Islet precursor cell (in vitro differentiated cells): ENCODE results near the gene SULF2.
"Not testable (repeated sequence)": the region's sequence is repeated elsewhere in the genome, so short reads cannot be mapped to it uniquely, and the experiment has no call there.

Source experiments
- DNase-seq: peaks from one replicate; pipeline ENCODE4 v3.0.0-alpha.2; 2018

SULF2 gene

GRCh38 chr20:47785311-47785853, at the start of gene SULF2:
Gene SULF2 (minus strand): TSS chr20:47785481. CDS start chr20:47757363, 28,118 bp downstream.
- peak; percentile 72 for DNase-seq

GRCh38 chr20:47831675-47832074, 46.4 kb upstream of the SULF2 start:
- not testable (repeated sequence) for DNase-seq

DNA sequence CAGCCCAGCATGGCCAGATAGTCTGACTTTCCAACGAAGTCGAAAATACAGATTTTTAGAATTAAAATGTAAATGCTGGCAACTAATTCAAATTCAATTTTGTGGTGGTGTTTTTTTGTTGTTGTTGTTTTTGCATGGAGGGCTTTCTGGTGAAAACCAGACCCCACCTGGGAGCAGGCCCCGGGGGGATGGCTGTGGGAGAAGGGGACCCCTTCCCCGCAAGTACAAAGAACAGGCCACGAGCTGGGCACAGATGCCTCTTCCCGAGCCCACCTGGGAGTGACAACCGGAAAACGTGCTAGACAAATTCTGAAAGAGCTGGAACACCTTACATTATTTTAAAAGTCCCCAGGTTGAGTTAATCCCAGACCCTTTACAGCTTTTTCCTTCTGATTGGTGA, 41.4 kb upstream of the SULF2 start:
- not testable (repeated sequence) for DNase-seq

GRCh38 chr20:47826006-47826405, 40.7 kb upstream of the SULF2 start:
- not testable (repeated sequence) for DNase-seq

DNA sequence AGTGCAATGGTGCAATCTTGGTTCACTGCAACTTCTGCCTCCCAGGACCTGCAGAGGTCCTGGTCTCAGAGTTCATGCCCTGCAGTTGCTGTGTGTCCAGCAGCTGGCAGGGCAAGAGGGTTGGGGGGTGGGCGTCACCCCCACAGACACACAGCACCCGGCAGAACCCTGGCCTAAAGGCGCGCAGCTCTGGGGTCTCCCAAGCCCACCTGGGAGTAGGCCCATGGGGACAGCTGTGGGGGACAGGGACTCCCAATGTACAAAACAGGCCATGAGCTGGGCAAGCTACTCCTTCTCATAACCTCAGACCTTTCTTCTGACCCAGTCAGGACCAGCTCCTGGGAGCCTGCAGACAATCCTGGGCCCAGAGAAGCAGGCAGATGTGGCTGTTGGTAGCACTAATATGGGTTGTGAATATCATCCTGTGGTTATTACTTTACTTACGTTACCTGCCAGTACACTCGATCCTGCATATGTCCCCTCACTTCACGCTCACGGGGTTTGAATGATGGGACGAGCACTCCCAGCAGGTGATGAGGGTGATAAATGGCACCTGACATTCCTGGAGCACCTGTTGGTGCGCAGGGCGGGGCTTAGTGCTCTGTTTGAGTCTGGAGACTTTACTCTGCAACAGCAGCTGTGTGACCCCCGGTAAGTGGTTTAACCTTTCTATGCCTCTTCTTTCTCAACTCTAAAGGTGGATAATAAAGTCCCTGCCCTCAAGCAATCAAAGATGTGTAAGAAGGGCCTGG, 39.9 kb upstream of the SULF2 start:
- DNase-seq = no peak

DNA sequence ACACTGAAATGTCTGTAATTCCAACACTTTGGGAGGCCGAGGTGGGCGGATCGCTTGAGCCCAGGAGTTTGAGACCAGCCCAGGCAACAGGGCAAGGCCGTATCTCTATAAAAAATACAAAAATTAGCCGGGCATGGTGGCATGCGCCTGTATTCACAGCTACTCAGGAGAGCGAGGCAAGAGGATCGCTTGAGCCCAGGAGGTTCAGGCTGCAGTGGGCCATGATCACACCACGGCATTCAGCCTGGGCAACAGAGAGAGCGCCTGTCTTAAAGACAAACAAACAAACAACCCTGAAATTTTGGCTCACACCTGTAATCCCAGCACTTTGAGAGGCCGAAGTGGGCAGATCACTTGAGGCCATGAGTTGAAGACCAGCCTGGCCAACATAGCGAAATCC, 38.7 kb upstream of the SULF2 start:
- DNase-seq = not testable (repeated sequence)

- peak; percentile 92 for DNase-seq
Observed at GRCh38 chr20:47821481-47822100, 36.3 kb upstream of the SULF2 start.

DNA sequence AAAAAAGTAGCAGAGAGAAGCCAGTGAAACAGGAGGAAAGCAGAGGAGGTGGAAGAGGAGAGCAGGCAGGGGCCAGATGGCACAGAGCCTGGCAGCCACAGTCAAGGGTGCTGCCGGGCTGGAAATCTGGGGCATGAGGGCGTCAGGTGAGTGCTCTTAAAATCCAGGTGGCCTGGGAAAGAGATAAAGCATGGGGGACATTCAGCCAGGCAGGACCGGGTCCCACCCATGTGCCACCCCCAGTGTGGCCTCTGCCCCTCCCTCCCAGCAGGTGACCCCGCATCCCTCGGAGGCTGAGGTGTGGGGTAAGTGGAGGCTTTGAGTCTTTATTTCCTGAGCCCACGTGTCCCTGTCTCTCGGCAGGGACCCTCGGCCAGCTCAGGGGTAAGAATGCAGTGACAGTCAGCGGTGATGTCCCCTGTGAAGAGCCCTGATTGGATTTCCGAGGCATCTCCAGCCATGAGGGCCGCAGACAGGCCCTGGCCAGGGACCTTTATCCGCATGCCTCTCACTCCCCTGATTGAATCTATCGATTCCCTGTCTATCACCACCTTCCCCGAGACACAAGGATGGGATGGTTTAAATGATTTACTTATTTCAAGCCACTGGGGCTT, 33.8 kb upstream of the SULF2 start:
- no peak for DNase-seq

DNA sequence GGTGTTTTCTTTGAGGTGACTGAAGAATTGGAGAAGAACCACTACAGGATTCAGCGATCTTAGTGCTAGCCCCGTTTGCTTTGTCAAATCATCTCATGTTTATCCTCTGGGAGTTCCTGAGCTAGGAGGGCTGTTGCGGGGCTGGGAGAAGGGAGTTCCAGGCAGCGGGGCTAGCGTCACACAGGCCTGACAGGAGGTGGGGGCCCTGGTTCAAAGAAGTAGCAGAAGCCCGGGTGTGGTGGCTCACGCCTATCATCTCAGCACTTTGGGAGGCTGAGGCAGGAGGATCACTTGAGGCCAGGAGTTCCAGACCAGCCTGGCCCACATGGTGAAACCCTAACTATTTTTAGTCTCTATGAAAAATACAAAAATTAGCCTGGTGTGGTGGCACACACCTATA, 33.2 kb upstream of the SULF2 start:
- no peak for DNase-seq

DNA sequence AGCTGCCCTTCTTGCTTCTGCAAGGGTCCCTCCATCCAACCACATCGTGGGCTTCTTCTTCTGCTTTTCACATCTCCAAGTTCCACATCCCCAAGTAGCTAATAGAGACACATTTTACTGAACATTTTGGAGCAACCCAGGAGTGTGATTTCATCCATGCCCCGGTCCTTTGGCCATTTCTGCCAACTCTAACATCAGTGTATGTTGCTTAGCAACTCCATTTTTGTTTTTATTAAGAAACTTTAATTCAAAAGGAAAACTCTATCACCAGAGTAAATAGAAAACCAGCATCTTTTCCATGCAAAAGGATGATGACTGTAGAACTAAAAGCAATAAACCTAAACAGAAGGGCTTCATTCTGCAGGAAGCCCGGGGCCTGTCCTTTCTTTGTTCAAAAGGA, 32.7 kb upstream of the SULF2 start:
- no peak for DNase-seq

GRCh38 chr20:47817573-47817972, 32.3 kb upstream of the SULF2 start:
- DNase-seq = peak; percentile 62

- peak; percentile 54 for DNase-seq
Observed at GRCh38 chr20:47816487-47817451, 31.5 kb upstream of the SULF2 start.

DNA sequence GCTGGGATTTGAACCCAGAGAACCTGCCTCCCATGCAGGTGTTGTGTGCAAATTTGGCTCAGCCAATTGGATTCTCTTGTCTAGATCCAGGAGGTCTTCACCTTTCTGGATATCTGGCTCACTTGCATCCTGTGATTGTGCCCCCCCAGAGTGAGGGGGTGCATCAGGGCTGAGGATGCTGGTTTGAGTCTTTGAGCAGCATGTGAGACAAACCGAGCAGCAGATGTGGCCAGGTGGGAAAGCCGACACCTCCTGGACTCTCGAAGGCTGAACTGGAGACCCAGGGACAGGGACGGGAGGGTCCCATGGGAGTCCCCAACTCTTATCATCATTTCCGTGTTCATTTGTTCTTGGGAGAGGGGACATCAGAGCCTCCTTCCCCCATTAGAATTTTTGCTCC, 30.6 kb upstream of the SULF2 start:
- no peak for DNase-seq

- DNase-seq = no peak
Observed at GRCh38 chr20:47815416-47815806, 30.1 kb upstream of the SULF2 start.

DNA sequence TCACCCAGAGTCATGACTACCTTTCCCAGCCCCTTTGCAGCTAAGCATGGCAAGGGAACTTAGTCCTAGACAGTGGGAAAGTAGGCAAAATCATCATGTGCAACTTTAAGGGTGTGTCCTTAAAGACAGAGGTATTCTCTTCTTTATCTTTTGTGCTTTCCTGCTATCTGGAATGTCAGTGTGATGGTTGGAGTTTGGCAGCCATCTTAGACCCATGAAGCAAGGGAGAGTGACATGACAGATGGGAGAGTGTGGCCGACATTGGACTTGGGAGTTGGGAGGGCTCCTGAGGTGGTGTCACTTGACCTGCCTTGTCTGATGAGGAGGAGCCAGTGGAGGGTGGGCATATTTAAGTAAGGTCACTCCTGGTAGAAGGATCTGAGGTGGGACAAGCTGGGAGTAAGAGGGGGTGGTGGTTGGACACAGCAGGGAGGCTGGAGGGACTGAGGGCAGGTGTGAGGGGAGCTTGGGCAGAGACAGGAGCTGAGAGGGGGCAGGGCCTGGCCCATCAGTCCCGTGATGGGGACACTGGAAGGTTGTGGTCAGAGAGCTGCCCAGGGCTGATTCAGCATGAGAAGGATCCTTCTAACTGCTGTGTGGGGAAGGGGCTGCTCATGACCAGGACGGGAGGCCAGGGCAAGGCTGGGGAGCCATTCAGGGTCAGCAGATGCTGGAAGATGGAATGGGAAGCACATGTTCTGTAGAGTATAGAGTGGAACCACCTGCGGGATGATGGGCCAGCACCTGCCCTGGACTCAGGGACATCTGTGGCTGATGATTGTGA, 29.5 kb upstream of the SULF2 start:
- no peak for DNase-seq

GRCh38 chr20:47810721-47811347, 25.6 kb upstream of the SULF2 start:
- DNase-seq = no peak

- no peak for DNase-seq
Observed at GRCh38 chr20:47810116-47810677, 24.9 kb upstream of the SULF2 start.

DNA sequence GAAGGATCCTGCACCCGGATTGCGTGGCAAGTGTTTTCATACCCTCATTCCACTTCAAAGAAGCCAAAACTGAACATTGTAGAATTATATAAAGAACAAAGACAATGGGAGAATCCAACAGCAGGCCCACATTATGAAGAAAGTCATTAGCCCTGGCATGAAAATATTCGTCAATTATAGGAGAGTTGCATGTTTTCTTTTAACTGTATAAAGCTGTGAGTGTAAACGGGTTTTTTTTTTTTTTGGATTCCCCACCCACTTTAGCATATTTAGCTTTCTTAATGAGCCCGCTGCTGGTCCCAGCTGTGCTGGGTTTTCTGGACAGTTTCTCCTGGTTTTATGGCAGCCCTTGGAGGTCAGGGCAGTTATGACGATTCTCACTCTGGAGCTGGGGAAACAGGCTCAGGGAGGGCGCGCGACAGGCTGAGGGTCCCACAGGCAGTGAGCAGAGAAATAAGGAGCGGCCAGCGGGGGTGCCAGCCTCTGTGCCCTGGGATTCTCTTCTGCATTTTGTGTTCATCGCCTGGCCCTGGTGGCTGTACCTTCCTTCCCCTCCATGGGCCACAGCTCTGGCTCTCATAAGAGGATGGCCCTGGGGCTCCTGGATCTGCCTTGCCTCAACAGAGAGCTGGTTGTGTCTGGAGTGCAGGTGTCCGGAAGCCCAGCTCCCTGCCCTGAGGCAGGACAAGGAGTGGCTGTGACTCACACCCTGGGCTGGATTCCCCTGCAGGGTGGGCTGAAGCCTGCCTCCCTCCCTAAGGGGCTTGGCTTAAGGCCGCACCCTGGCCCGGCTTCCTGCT, 24.1 kb upstream of the SULF2 start:
- DNase-seq = peak; percentile 99

DNA sequence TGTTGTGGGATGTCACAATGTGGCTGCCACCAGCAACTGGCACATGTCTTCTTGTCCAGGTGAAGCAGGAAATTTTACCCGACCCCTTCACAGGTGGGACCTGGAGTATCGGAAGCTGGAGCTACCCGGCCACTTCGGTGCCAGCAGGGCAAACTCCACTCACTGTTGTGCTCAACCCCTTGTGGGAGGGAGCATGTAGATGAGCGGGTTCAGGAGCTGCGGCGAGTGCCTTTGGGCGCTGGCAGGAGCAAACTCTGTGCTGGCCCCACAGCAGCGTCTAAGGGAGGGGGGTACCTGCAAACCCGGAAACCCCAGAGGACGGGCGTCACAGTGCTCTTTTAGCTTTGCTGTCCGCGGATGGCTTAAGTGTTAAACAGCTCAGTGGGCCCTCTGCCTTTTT, 20.7 kb upstream of the SULF2 start:
- no peak for DNase-seq

DNA sequence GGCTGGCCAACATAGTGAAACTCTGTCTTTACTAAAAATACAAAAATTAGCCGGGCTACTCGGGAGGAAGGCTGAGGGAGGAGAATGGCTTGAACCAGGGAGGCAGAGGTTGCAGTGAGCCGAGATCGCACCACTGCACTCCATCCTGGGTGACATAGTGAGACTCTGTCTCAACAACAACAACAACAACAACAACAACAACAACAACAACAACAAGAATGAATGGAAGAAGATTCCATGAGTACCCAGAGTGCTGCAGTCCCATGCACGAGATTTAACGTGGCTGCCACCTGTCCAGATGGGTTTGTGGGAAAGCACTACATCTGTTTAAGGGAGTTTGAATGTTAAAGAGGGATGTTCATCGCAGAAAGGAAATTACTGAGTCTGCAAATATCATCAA, 19.7 kb upstream of the SULF2 start:
- DNase-seq = not testable (repeated sequence)
